Osteocyte (in vitro differentiated cells): ENCODE results near the gene MCF2L2. TPM values are rescaled to one million over a fixed set of nuclear protein-coding genes. Genes with fewer than 3 reads are reported as not detected.

Experiments
- DNase-seq: peaks from one replicate; pipeline ENCODE4 v3.0.0; 2021; ENCODE audit warnings: mixed read lengths; ENCODE audit not compliant: unreplicated experiment; ENCODE audit errors: extremely low spot score
- H3K27ac Mint-ChIP-seq: one replicate; pipeline ENCODE4 v1.8.0; 2021; ENCODE audit warnings: mild to moderate bottlenecking, mixed read lengths; ENCODE audit not compliant: unreplicated experiment
- H3K27me3 Mint-ChIP-seq: one replicate; pipeline ENCODE4 v1.8.0; 2021; ENCODE audit warnings: mixed read lengths; ENCODE audit not compliant: unreplicated experiment
- H3K36me3 Mint-ChIP-seq: one replicate; pipeline ENCODE4 v1.8.0; 2021; ENCODE audit warnings: mixed read lengths; ENCODE audit not compliant: unreplicated experiment
- H3K4me1 Mint-ChIP-seq: one replicate; pipeline ENCODE4 v1.8.0; 2021; ENCODE audit warnings: mixed read lengths; ENCODE audit not compliant: unreplicated experiment
- H3K4me3 Mint-ChIP-seq: one replicate; pipeline ENCODE4 v1.8.0; 2021; ENCODE audit warnings: mild to moderate bottlenecking, moderate library complexity, mixed read lengths; ENCODE audit not compliant: unreplicated experiment
- H3K9me3 Mint-ChIP-seq: one replicate; pipeline ENCODE4 v1.8.0; 2021; ENCODE audit warnings: mixed read lengths; ENCODE audit not compliant: unreplicated experiment
- total RNA-seq: library from RNA; stranded (reverse); gene quantifications from 2 replicates; pipeline ENCODE4 v1.2.1, GENCODE V29; 2021
- TF ChIP-seq, protein P1 (sequence below): fragments of 200-600 bp; sonication (generic); IDR thresholded peaks from 2 replicates; pipeline ENCODE4 v1.5.0; 2021; ENCODE audit warnings: antibody characterized with exemption, mild to moderate bottlenecking, moderate library complexity

Gene MCF2L2
- total RNA-seq, 1 donor from 2014 or later, result 1.7 TPM

DNA sequence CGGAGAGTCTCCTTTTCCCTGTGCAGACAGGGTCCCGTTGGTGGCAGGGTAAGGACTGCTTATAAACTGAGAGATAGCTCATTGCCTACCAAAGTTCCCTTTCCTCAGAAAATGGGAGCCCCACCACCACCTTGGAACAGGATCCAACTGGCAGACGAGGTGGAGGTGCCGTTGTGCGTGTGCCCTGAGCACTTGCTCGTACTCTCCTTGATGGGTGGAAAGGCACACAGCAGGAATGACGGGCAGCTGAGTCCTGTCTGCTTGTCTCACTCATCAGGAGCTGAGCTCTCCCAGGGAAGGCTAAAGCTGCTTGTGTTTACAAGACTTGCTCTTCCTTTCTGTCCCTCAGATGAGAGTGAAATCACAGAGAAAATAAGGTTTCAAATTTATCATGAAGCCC is 114.7 kb downstream of the MCF2L2 start:
- no peaks in the 10 kb centered on the region for H3K36me3 Mint-ChIP-seq
- H3K9me3 Mint-ChIP-seq, result no peaks in the 10 kb centered on the region
- H3K27me3 Mint-ChIP-seq, result no peaks in the 10 kb centered on the region
- no peak overlapping the region for H3K27ac Mint-ChIP-seq
- no peak for DNase-seq
- H3K4me3 Mint-ChIP-seq, result no peak overlapping the region
- TF ChIP-seq, protein P1, sequence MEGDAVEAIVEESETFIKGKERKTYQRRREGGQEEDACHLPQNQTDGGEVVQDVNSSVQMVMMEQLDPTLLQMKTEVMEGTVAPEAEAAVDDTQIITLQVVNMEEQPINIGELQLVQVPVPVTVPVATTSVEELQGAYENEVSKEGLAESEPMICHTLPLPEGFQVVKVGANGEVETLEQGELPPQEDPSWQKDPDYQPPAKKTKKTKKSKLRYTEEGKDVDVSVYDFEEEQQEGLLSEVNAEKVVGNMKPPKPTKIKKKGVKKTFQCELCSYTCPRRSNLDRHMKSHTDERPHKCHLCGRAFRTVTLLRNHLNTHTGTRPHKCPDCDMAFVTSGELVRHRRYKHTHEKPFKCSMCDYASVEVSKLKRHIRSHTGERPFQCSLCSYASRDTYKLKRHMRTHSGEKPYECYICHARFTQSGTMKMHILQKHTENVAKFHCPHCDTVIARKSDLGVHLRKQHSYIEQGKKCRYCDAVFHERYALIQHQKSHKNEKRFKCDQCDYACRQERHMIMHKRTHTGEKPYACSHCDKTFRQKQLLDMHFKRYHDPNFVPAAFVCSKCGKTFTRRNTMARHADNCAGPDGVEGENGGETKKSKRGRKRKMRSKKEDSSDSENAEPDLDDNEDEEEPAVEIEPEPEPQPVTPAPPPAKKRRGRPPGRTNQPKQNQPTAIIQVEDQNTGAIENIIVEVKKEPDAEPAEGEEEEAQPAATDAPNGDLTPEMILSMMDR, result no peak
- no peaks in the 10 kb centered on the region for H3K4me1 Mint-ChIP-seq

DNA sequence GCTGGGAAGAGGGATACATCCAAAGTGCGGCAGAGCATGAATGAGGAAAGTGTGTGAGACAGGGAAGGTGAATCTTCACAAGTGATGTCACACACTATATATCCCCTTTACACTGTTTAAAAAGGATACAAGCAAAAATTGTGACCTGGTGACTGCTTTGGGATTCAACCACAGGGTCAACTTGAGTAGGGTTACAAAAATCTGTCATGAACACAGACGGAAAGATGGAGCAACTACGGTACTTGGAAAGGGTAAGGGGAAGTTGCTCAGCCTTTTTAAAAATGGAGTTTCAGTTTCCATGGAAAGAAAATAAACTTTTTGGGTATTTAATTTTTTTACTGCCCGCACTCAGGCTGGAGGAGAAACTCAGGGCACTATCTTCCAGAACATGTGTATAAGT is 115.1 kb downstream of the MCF2L2 start:
- TF ChIP-seq, protein P1, result no peak
- DNase-seq, result no peak
- no peak overlapping the region for H3K27ac Mint-ChIP-seq
- no peak overlapping the region for H3K4me3 Mint-ChIP-seq
- no peaks in the 10 kb centered on the region for H3K9me3 Mint-ChIP-seq
- no peaks in the 10 kb centered on the region for H3K36me3 Mint-ChIP-seq
- no peaks in the 10 kb centered on the region for H3K27me3 Mint-ChIP-seq
- no peaks in the 10 kb centered on the region for H3K4me1 Mint-ChIP-seq

DNA sequence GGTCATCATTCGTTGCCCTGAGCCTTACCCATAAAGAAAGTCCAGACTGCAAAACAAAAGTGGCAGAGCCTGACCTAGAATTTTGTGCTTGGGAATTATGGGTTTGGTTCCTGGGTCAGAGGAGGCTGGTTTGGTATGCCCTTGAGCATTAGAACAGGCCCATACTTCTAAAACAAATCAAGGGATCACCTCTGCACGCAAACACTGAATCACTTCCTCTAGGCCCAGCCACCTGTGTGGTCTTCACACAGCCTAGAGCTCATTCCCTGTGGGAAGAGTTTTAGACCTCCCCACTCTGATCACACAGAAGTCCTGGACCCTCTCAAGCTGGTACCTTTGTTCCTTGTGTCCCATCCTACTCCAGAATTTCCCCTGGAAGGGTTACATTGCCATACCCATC is 116.0 kb downstream of the MCF2L2 start:
- Mint-ChIP-seq H3K27me3 (no peaks in the 10 kb centered on the region), H3K4me1 (no peaks in the 10 kb centered on the region), H3K9me3 (no peaks in the 10 kb centered on the region), H3K4me3 (no peak overlapping the region), H3K27ac (no peak overlapping the region), H3K36me3 (no peaks in the 10 kb centered on the region)
- TF ChIP-seq, protein P1, result no peak
- no peak for DNase-seq

DNA sequence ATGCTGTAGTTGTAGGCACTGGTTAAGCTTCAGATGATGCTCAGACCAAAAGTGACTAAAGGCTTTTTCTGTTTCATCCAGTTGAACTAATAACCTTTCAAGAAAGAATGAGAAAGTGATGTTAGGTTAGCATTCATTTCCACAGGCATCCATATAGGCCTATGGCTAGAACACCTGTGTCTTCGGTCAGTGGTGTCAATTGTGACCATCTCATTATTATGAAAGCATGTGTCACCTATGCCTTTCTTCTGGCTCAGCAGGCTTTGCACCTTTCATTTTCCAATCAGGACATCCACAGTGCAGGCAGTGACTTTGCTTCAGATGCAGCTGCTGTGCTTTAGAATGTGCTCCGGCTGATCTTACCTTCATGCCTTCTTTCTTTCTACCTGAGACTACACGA is 117.5 kb downstream of the MCF2L2 start:
- H3K27me3 Mint-ChIP-seq, result no peaks in the 10 kb centered on the region

DNA sequence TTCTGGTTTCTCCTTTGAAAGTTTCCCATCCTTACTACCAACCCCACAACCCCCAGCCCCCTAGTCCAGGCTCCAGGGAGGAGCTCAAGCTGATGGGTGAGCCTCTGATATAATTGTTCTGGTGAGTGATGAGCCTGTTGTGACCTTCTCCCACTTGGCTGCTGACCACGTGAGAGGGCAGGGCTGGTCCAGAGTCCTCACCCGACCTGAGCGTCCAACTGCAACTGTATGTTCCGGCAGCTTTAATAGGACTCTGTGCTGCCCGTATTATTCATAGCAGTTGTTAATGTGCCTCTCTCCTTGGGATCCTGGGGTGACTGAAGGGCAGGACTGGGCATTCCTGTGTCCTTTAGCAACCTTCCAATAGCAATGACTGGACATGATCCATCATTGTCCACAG is 119.1 kb downstream of the MCF2L2 start:
- Mint-ChIP-seq H3K36me3 (no peaks in the 10 kb centered on the region), H3K27me3 (no peaks in the 10 kb centered on the region)

More for the DNA sequence above, 117.5 kb downstream of the MCF2L2 start:
- peaks cover 6% of the 10 kb centered on the region for H3K4me1 Mint-ChIP-seq
- H3K36me3 Mint-ChIP-seq, result no peaks in the 10 kb centered on the region
- H3K9me3 Mint-ChIP-seq, result no peaks in the 10 kb centered on the region
- TF ChIP-seq, protein P1, result no peak
- no peak overlapping the region for H3K27ac Mint-ChIP-seq
- DNase-seq, result no peak
- no peak overlapping the region for H3K4me3 Mint-ChIP-seq

More for the DNA sequence above, 119.1 kb downstream of the MCF2L2 start:
- Mint-ChIP-seq H3K27ac (no peak overlapping the region), H3K9me3 (no peaks in the 10 kb centered on the region), H3K4me3 (no peak overlapping the region), H3K4me1 (peaks cover 6% of the 10 kb centered on the region)
- DNase-seq, result no peak
- TF ChIP-seq, protein P1, result no peak
